Prostate gland (tissue), 2 donors: ENCODE measurements around the gene MBNL2. TPM values are rescaled to one million over a fixed set of nuclear protein-coding genes. Genes with fewer than 3 reads are reported as not detected.

Experiments
- DNase-seq: peaks from one replicate; pipeline ENCODE4 v3.0.0-alpha.2; 2019; ENCODE audit warnings: low spot score
- H3K27ac ChIP-seq, 2 donors: fragments of 200-600 bp; sonication (generic); 2 replicates each; pipeline ENCODE4 v1.5.1; 2017 to 2019
- H3K27me3 ChIP-seq: fragments of 200-600 bp; sonication (generic); replicated peaks from 2 replicates; pipeline ENCODE4 v1.5.1; 2019; ENCODE audit not compliant: insufficient read depth
- H3K36me3 ChIP-seq, 2 donors: fragments of 200-600 bp; sonication (generic); 1 replicate in 1 of 2; 2 replicates in 1 of 2; pipeline versions ENCODE4 v1.5.1 to v1.8.1; 2017 to 2019
- H3K4me1 ChIP-seq: fragments of 200-600 bp; sonication (generic); replicated peaks from 2 replicates; pipeline ENCODE4 v1.5.1; 2019
- H3K4me3 ChIP-seq, 2 donors: fragments of 200-600 bp; sonication (generic); 2 replicates each; pipeline ENCODE4 v1.5.1; 2017 to 2019
- H3K9me3 ChIP-seq: fragments of 200-600 bp; sonication (generic); 2 replicates; pipeline ENCODE4 v1.5.1; 2017
- CTCF ChIP-seq, 4 experiments: fragments of 200-600 bp in 2 of 4; fragments of 450-650 bp in 2 of 4; sonication (generic) in 2 of 4; IDR thresholded peaks; 1 replicate in 3 of 4; 2 replicates in 1 of 4; pipeline ENCODE4 v1.5.1; 2016 to 2019; ENCODE audit warnings: antibody characterized with exemption in 4 of 4, mild to moderate bottlenecking in 2 of 4, moderate library complexity in 2 of 4
- POLR2A ChIP-seq: fragments of 450-650 bp; IDR thresholded peaks from one replicate; pipeline ENCODE4 v1.6.1; 2016; ENCODE audit warnings: antibody characterized with exemption, mild to moderate bottlenecking
- POLR2AphosphoS5 ChIP-seq: sonication (generic); formaldehyde crosslinking; IDR thresholded peaks from one replicate; pipeline ENCODE4 v1.6.1; 2017; ENCODE audit warnings: antibody characterized with exemption
- WGBS: methylation state at CpG from one replicate; pipeline ENCODE4 v1.1.5; 2018; 5-methylcytosine and 5-hydroxymethylcytosine counted together
- intact Hi-C: fragments of 100-400 bp; cut with DNase I; formaldehyde crosslinking; loops from one replicate; pipeline ENCODE4 v1.14.2; 2022
- total RNA-seq, 2 donors: library from RNA; depleted of rRNA; stranded (reverse); fragments of >200 nt; gene quantifications; one replicate each; pipeline ENCODE4 v1.1.0, GENCODE V29; 2016

MBNL2 gene
- total RNA-seq, 2 donors from 2014 or later: 59.1 to 85.7 TPM

DNA sequence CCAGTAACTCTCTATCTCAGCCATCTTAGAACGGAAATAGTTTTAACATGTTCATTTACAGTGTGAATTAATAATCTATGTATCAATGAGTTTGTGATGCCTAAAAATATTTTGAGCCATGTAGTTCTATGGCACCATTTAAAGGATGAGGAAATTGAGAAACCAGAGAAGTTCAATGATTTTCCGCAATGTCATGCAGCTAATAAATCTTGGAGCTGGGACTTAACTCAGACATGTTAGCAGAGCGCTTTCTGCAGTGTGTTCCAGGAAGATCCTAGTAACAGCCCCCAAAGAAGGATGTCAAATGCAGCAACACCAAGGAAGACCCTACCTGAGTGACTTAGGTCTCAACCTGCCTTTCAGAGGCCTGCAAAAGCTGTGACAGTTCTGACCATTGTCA is 112.6 kb downstream of the MBNL2 start:
- H3K36me3 ChIP-seq: no peaks in the 10 kb centered on the region
- no peaks in the 10 kb centered on the region for H3K27me3 ChIP-seq
- H3K27ac ChIP-seq: no peak overlapping the region
- H3K4me3 ChIP-seq: no peak overlapping the region
- H3K9me3 ChIP-seq: no peaks in the 10 kb centered on the region
- DNase-seq: no peak
- intact Hi-C loops: loop anchor here (5.0 kb wide), 1 partner anchor 52 kb away; no protein-coding TSS in a partner anchor
- no peaks in the 10 kb centered on the region for H3K4me1 ChIP-seq
- TF ChIP-seq POLR2A: no peak
- no peak for TF ChIP-seq POLR2AphosphoS5
- TF ChIP-seq CTCF (IDR thresholded peaks at IDR 0.05): no peak
- 96% methylated on average over 3 of the region's 3 CpGs for WGBS

DNA sequence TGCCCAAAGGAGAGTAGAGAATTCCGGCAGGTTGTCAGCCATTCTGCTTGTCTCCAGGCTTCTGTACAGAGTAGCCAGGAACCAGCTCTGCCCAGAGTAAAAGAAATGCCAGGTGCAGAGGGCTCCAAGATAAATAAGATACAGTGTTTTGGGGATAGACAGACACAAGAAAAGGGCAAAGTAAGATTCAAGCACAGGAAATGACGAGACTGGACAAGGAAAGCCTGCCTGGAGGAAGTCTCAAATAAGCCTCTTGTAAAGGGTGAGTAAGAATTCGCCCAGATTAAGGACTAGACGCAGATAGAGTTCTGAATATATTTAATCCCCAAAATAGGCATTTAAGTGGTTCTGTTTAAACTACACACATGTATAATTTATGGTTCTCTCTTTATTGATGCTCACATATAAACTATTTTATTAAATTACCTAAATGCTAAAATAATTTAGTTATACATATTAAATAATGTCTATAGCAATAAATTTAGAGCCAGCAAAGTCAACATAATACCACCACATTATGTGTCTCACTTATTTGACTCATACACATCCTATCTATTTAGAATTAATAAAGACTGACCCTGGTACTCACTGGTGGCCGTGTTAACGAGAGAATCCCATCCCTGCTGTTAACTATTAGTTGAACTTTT is 113.5 kb downstream of the MBNL2 start:
- 65% methylated on average over 6 of the region's 6 CpGs for WGBS
- TF ChIP-seq POLR2A: no peak
- no peak for TF ChIP-seq POLR2AphosphoS5
- no peak for TF ChIP-seq CTCF (IDR thresholded peaks at IDR 0.05)
- intact Hi-C loops: loop anchor here (5.0 kb wide), 1 partner anchor 53 kb away; no protein-coding TSS in a partner anchor
- Histone ChIP-seq H3K9me3 (no peaks in the 10 kb centered on the region), H3K36me3 (no peaks in the 10 kb centered on the region), H3K27ac (no peak overlapping the region), H3K4me1 (no peaks in the 10 kb centered on the region), H3K27me3 (no peaks in the 10 kb centered on the region), H3K4me3 (no peak overlapping the region)
- no peak for DNase-seq

- WGBS: 65% methylated on average over 4 of the region's 4 CpGs
- no peaks in the 10 kb centered on the region for H3K4me1 ChIP-seq
- no peaks in the 10 kb centered on the region for H3K9me3 ChIP-seq
- no peak for DNase-seq
- no peaks in the 10 kb centered on the region for H3K27me3 ChIP-seq
- intact Hi-C loops: loop anchor here (5.0 kb wide), 1 partner anchor 56 kb away; no protein-coding TSS in a partner anchor
- H3K27ac ChIP-seq: no peak overlapping the region
- no peak overlapping the region for H3K4me3 ChIP-seq
- TF ChIP-seq POLR2AphosphoS5: no peak
- TF ChIP-seq CTCF (IDR thresholded peaks at IDR 0.05): no peak
- H3K36me3 ChIP-seq: no peaks in the 10 kb centered on the region
Measured at GRCh38 chr13:97337985-97338499, 115.9 kb downstream of the MBNL2 start.

DNA sequence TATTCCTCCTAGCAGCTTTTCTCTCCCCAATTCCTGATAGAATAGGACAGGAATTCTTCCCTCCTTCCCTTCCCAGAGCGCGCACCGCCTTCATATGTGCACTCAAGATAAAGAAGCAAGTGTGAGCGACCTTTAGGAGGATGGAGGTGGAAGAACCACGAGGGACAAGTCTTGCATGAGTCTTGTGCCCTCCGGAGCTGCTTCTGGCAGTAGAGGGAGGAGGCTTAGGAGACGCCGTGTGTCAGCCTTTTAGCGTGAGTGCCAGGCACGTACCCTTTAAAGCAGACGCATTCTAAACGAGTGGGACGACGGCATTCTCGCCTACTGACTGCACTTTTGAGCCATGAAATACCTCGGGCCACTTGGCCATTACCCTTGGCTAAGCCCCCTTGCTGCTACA is 116.4 kb downstream of the MBNL2 start:
- H3K4me3 ChIP-seq: no peak overlapping the region
- no peaks in the 10 kb centered on the region for H3K27me3 ChIP-seq
- no peaks in the 10 kb centered on the region for H3K9me3 ChIP-seq
- TF ChIP-seq CTCF (IDR thresholded peaks at IDR 0.05): no peak
- no peak for TF ChIP-seq POLR2A
- no peak for TF ChIP-seq POLR2AphosphoS5
- no peak for DNase-seq
- no peak overlapping the region for H3K27ac ChIP-seq
- intact Hi-C loops: loop anchor here (5.0 kb wide), 1 partner anchor 56 kb away; no protein-coding TSS in a partner anchor
- H3K36me3 ChIP-seq: no peaks in the 10 kb centered on the region
- 85% methylated on average over 16 of the region's 16 CpGs for WGBS
- H3K4me1 ChIP-seq: no peaks in the 10 kb centered on the region
